Uterus (tissue), 2 donors: ENCODE results near the gene SERPINA12.

Experiments used
- POLR2A ChIP-seq, 2 donors: fragments of 450-650 bp; IDR thresholded peaks; one replicate each; pipeline ENCODE4 v1.6.1; 2016; ENCODE audit warnings: antibody characterized with exemption in 2 of 2, mild to moderate bottlenecking in 1 of 2, moderate library complexity in 1 of 2
- TF ChIP-seq, protein P1 (sequence below), 4 experiments: fragments of 200-600 bp in 2 of 4; fragments of 450-650 bp in 2 of 4; sonication (generic) in 2 of 4; IDR thresholded peaks; one replicate each; pipeline ENCODE4 v1.5.1; 2016 to 2019; ENCODE audit warnings: antibody characterized with exemption in 4 of 4, mild to moderate bottlenecking in 2 of 4, moderate library complexity in 1 of 4

- TF ChIP-seq, protein P1, sequence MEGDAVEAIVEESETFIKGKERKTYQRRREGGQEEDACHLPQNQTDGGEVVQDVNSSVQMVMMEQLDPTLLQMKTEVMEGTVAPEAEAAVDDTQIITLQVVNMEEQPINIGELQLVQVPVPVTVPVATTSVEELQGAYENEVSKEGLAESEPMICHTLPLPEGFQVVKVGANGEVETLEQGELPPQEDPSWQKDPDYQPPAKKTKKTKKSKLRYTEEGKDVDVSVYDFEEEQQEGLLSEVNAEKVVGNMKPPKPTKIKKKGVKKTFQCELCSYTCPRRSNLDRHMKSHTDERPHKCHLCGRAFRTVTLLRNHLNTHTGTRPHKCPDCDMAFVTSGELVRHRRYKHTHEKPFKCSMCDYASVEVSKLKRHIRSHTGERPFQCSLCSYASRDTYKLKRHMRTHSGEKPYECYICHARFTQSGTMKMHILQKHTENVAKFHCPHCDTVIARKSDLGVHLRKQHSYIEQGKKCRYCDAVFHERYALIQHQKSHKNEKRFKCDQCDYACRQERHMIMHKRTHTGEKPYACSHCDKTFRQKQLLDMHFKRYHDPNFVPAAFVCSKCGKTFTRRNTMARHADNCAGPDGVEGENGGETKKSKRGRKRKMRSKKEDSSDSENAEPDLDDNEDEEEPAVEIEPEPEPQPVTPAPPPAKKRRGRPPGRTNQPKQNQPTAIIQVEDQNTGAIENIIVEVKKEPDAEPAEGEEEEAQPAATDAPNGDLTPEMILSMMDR (IDR thresholded peaks at IDR 0.05), result no peak
- TF ChIP-seq POLR2A (IDR thresholded peaks at IDR 0.05), result no peak
These were observed 7.4 kb downstream of the SERPINA12 start for GRCh38 chr14:94501588-94502516.
